Activated CD4-positive, alpha-beta T cell treated with anti-CD3 and anti-CD28 coated beads for 1 hour (primary cell): ENCODE measurements around the gene LRRC74B.
"Not testable (repeated sequence)": the region's sequence is repeated elsewhere in the genome, so short reads cannot be mapped to it uniquely, and the experiment has no call there.

Experiments used
- DNase-seq: peaks from one replicate; pipeline ENCODE4 v3.0.0-alpha.2; 2020

LRRC74B gene

DNA sequence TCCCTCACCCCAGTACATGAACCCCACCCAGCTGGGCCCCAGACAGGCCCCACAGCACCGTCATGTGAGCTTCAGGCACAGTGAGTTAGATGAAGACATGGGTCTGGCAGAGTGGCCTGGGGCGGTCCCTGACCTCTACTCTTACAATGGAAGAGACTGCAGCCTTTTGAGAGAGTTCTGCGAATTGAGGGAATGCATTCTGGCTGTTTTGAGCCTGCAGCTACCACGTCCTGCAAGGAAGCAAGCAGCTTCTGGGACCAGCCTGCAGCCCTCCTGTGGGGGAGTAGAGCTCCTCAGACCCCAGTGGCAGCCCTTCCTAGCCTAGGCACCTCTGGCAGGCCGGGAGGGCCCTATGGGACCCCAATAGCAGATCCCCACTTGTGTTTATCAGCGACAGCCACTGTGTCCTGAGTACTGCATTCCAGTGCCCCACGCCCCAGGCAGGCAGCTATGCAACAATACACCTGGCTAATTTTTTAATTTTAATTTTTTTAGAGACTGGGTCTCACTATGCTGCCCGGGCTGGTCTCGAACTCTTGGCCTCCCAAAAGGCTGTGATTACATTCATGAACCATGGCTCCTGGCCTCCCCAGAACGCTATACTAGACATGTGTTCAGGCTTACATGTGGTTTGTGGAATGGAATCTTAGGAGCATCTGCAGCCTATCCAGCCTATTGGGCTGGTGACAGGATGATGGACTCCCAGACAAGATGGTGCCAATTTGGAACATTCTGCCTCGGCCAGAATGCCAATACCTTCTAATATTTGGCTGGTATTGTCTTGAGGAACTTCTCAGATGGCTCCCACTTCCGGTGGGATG lies 12.7 kb upstream of the LRRC74B start:
- DNase-seq: no peak

DNA sequence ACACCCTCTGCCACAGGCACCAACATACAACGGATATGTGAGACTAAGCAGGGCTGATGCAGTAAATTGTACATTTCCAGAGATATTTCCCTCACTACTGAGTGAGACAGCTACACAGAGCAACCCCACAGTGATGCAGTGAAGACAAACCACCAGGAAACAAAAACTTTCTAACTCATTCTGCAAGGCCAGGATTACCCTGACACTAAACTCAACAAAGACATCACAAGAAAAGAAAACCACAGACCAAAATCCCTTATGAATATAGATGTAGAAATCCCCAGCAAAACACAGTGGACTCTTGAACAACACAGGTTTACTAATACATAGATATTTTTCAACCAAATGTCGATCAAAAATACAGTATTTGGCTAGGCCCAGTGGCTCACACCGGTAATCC lies 11.9 kb upstream of the LRRC74B start:
- DNase-seq: no peak

DNA sequence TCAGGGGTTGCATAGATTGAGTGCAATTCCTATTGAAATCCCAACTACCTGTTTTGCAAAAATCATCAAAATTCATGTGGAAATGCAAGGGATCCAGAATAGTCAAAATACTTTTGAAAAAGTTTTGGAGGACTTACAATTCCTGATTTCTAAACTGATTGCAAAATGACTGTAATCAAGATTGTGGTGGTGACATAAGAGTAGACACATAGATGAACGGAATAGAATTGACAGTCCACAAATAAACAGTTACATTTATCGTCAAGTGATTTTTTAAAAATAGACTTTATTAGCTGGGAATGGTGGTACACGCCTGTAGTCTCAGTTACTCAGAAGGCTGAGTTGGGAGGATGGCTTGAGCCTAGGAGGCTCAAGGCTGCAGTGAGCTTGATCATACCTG lies 10.8 kb upstream of the LRRC74B start:
- DNase-seq: no peak

DNA sequence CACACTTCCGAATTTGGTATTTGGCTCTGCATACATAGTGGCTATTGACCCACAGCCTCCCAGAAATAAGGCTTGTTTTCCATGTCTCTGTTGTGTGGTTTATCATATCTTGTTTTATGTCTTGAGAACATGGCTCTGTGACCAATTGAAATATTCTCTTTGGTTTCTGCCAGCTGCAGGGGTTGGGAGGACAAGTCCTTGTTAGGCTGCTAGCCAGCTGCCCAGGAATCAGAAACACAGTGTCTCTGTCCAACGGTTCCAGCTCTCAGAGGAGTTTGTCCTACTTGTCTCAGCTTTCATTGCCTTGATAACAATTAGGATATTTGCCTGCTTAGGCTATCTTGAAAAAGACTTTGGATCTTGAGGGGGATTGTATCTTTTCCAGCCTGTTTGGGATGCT lies 7.3 kb upstream of the LRRC74B start:
- no peak for DNase-seq

DNA sequence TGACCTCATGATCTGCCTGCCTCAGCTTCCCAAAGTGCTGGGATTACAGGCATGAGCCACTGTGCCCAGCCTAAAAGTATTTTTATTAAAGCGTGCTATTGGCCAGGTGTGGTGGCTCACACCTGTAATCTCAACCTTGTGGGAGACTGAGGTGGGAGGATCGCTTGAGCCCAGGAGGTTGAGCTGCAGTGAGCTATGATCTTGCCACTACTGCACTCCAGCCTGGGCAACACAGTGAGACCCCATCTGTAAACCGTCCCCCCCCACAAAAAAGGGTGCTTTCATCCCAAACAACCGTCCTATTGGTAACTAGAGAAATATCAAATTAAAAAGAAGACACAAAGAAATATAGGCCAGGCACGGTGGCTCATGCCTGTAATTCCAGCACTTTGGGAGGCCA lies 6.6 kb upstream of the LRRC74B start:
- DNase-seq: not testable (repeated sequence)

DNA sequence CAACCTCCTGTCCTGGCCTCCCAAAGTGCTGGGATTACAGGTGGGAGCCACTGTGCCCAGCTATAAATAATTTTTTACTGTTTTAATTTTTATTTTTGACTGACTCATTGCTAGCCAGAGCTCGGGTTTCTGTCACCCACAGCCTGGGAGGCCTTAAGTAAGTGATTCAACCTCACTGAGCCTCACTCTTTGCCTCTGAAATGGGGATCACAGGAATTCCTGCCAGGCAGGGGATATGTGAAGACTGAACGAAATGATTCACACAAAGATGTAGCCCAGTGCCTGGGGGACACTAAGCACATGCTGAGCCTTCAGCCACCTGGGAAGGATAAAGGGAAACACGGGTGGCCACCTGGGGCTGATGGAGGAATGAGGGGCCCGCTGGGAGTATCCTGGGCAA lies 3.8 kb upstream of the LRRC74B start:
- DNase-seq: no peak

DNA sequence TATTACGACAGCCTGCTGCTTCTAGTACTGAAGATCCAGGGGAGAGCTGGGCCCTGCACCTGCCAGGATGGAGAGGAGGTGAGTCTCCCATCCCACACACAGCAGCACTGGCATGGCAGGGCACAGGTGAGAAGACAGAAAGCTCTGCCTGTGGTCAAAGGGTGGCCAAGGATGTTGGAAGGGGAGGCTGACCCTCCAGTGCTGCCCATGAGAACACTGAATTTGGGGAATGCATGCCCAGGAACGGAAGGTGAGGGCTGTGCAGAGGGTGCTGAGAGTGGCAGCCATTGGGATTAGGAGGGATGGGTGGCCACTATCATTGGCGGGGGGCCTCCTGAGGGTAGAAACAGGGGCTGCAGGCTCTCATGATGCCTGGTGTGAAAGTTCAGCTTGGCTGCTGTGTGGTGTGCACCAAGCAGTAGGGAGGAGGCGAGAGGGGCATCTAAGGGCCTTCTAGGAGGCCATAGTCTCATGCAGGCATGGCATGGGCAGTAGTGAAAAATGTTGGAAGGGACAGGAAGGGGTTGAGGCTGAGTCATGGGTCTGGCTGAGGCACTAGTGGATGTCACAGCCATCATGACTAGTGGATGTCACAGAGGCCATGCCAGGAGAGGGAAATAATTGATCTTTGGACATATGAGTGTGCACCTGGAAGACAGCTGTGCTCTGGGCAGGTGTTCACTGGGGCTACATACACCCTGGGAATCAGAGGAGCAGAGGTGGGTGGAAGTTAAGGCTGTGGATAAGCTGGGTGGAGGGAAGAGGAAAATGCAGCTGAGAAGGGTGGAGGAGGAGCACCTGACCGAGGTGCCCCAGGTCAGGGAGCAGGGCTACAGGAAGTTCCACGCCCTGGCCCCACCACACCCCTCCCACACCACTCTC lies 2.5 kb upstream of the LRRC74B start:
- DNase-seq: no peak

DNA sequence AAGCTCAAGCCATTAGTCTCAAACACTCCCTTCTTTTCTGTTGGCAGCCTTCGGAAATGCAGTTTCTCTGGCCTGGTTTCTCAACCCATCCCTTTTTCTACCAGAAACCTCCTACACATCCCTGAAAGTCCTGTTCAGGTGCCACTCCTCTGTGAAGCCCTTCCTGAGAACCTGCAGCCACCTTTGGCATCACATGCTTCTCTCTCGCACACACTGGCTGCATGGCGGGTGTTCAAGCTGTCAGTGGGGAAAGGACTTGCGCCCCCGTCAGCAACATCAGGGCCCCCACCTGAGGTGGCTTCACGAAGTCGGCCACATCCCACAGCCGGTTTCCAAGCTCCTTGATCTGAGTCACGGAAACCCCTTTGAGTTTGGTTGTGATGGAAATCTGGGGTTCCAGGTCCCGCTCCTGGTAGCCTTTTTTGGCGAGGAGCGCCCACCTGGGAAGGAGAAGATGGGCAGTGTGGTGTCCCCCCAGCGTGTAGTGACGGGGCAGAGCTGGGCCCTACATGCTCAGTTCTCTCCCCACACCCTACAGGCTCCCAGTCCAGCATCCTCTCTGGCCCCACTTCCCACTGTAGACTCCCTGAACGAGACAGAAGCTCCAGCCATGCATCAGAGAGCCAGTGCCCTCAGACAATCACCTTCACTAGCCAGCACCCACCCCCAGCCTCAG lies 1.7 kb upstream of the LRRC74B start:
- DNase-seq: no peak

- no peak for DNase-seq
These were observed 688 bp upstream of the LRRC74B start for GRCh38 chr22:21044931-21045584.

DNA sequence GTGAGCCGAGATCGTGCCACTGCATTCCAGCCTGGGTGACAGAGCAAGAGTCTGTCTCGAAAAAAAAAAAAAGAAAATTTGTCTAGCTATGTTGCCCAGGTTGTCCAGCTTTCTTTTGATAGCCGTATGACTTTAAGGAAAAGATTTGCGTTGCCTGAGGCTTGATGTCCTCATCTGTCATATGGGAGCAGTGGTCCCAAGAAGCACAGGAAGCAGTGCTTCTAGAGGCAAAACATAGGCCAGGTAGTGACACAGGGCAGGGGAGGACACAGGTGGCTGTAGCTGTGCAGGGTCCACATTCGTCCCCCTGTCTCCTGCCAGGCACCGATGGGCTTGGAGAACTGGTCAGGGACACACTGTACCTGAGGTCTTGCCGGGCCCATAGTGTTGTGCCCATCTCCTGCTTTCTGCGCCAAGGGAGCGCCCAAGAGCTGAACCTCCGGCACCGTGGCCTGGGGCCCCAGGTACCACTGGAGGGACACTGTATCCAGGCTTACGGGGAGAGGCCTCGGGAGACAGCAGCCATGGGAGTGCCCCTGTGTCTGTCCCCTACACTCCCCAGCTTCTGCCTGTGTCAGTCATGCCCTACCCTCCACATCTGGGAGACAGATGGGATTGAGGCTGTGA lies 1.4 kb downstream of the LRRC74B start:
- no peak for DNase-seq

DNA sequence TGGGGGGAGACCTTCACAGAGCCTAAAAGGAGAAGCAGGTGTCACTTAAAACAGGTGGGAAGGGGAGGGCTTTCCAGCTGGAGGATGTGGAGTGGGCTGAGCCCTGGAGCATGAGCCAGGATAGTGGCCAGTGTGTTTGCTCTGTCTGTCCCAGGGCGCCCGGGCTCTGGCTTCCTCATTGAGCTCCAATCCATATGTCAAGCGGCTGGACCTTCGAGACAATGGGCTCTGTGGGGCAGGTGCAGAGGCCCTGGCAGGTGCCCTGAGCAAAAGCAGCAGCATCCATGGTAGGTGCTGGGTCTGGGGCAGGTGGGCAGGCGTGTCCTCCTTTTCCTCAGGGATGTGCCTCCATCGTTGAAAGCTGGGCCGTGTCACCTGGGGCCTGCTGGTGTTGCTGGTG lies 2.0 kb downstream of the LRRC74B start:
- no peak for DNase-seq

DNA sequence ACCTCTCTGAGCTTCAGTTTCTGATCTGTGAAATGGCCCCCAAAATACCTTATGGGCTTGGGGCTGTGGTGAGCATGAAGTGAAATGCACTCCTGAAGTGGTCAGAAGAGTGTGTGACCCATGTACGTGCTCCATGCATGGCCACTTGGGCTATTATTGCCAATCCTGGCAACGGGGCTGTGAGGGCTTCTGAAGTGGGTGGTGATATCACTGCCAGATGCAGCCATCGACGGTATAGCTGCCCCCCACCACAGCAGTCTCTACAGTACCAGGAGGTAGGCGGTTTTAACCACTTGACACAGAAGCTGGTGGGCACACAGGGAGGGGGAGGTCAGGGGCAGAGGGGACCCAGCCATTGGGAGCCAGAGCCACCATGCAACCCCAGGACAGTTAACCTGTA lies 2.7 kb downstream of the LRRC74B start:
- DNase-seq: not testable (repeated sequence)

- DNase-seq: not testable (repeated sequence)
These were observed 3.2 kb downstream of the LRRC74B start for GRCh38 chr22:21048965-21049364.

GRCh38 chr22:21051145-21051830 lies 5.5 kb downstream of the LRRC74B start:
- no peak for DNase-seq

DNA sequence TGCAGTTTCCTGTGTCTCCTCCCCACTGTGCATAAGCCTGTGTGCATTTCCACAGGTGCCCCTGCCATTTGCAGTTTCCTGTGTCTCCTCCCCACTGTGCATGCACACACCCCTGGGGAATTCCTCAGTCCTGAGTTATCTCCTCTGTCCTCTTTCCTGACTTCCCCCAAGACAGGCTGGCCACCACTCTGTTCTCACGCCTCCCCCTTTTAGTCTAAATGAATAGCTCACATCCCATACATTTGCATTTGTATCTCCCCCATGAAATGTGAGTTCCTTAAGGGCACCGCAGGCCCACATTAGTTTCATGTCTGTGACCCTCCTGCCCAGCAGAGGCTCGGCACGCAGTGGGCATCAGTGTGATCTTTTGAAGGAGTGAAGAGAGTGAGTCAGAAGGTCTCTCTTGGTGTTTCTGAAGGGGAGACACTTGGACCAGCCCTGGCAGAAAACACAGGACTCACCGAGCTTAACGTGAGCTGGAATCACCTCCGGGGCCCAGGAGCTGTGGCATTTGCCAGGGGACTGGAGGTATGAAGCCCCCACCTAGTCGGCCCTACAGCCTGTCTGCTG lies 6.2 kb downstream of the LRRC74B start:
- DNase-seq: no peak

- DNase-seq: no peak
These were observed 7.1 kb downstream of the LRRC74B start for GRCh38 chr22:21052715-21053459.

DNA sequence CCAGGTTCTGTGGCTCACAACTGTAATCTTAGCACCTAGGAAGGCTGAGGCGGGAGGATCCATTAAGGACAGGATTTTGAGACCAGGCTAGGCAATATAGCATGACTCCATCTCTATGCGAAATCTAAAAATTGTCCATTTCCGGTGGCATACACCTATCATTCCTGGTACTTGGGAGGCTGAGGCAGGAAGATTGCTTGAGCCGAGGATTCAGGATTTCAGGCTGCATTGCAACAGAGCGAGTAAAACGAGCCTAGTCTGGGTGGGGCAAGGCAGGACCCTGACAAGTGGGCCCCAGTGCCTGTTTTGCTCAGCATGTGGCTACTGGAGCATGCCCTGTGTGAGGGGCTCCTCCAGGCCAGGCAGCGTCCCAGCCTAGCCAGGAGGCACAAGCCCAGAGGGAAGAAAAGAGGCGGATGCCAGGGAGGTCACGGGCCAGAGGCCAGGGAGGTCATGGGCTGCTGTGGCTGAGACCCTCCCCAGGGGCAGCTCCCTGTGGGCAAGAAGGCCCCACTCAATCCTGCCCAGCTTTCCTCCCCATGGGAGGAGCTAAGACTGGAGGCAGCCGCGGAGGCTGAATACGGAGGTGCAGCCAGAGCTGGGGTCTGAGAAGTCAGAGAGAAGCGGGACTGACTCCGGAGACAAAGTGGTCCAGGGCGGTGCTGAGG lies 8.4 kb downstream of the LRRC74B start:
- no peak for DNase-seq

DNA sequence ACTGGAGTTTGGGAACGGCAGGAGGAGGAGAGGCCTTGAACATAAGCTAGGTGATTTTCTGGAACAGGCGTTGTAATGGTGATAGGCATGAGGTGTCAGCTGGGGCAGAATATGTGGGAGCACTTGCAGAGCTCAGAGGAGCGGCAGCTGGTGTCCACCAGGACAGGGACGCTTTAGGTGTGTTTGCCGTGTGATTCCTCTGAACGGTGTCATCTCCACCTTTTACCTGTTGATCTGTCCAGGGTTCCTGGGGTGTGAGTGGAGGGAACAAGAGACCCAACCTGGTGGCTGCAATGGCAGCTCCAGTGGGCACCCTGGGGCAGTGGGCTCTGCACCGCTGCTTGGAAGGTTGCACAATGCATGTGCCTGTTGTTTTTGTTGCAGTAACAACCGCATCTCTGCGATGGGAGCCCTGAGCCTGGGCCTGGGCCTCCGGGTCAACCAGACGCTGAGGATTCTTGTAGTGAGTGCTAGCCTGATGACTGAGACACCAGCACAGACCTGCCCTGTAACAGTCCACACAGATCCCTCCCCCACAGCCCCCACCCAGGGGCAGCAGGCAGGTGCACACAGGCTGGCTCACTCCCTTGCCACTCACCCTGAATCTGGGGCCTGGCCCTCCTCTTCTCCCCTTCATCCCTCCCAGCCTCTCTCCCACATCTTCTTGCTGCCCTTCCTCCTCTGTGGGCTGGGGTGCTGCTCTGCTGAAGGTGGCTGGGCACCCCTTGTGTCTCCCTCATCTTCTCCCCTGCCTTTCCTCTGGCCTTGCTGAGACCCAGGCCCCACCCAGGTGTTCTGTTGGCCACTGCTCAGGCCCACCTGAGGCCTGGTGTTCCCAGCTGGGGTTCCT lies 9.2 kb downstream of the LRRC74B start:
- DNase-seq: no peak

DNA sequence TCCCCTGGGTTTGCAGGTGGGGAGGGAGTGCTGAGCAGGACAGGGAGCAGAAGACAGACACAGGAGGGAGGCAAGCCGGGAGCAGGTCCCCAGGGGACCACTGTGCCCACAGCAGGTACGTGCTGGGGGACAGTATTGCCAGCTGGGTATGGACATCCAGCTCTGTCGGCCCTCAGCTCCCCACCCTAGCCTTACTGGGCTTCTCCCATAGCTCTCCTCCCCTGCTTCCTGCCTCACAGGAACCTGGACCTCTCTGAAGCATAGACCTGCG lies 9.8 kb downstream of the LRRC74B start:
- DNase-seq: no peak
